ENCODE measurements around the gene ENKD1. TPM values are rescaled to one million over a fixed set of nuclear protein-coding genes. Genes with fewer than 3 reads are reported as not detected.

The ENKD1 gene
- total and polyA plus RNA-seq, 2 donors (not counting 1 experiment from before 2014, with no cell fraction given): 13.3 to 14.3 TPM

DNA sequence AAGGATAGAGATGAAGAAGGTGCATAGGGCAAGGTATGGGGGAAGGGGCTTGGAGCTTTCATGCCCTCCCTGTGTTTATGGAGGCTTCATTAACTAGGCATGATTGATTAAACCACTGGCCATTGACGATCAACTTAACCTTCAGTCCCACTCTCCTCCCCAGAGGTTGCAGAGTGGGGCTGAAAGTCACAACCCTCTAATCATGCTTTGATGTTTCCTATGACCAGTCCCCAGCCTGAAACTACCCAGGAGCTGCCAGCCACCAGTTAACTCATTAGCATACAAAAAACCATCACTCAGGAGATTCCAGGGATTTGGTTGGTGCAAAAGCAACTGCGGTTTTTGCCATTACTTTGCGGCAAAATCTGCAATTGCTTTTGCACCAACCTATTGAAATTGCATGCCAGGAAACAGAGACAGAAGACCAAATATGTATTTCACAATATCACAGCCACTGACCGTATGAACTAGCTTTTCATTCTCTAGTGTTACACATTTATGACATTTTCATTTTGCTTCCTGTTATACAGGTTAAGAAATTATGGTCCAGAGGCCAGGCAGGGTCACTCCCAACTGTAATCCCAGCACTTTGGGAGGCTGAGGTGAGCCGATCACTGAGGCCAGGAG lies 47.2 kb upstream of the ENKD1 start:
- H3K9me3 ChIP-seq (ENCODE audit: control extremely low read depth in 1 of 3, control insufficient read depth in 2 of 3, insufficient read depth in 1 of 3, low read length in 2 of 3): no peaks in the 10 kb centered on the region
- peaks cover 72% of the 10 kb centered on the region for H3K79me2 ChIP-seq (ENCODE audit: control insufficient read depth, insufficient read depth, low read length)
- H3K27me3 Mint-ChIP-seq: no peaks in the 10 kb centered on the region
- peaks cover 0 to 2% of the 10 kb centered on the region in 2 experiments for H3K36me3 ChIP-seq (replicated peaks in 1 of 2; ENCODE audit: control extremely low read depth in 1 of 2, control insufficient read depth in 1 of 2, extremely low read depth in 1 of 2, insufficient read depth in 2 of 2, low read length in 1 of 2)
- CTCF ChIA-PET: interaction anchor here (0.5 to 0.7 kb wide), 2 partner anchors 9 to 358 kb away, joined by 3 read pairs; no protein-coding TSS in a partner anchor
- no peaks in the 10 kb centered on the region for H3K9me3 Mint-ChIP-seq (ENCODE audit: insufficient read depth)
- H3K9ac ChIP-seq (ENCODE audit: low read length): no peak overlapping the region
- POLR2A ChIA-PET: no interaction called here
- 97% methylated on average over 4 of the region's 5 CpGs for WGBS (ENCODE audit: insufficient coverage)
- H3K4me2 ChIP-seq (replicated peaks; ENCODE audit: low read depth, low read length, poor library complexity, severe bottlenecking): no peak overlapping the region
- H3K4me3 ChIP-seq (ENCODE audit: control extremely low read depth in 1 of 5, extremely low read depth in 1 of 5, insufficient read depth in 1 of 5, low read depth in 2 of 5, low read length in 4 of 5): no peak overlapping the region
- no peaks in the 10 kb centered on the region for H3K27me3 ChIP-seq (replicated peaks in 1 of 4; ENCODE audit: control extremely low read depth in 1 of 4, control insufficient read depth in 3 of 4, insufficient read depth in 4 of 4, low read length in 3 of 4)
- no peak overlapping the region for H3K27ac Mint-ChIP-seq
- peaks cover 18% of the 10 kb centered on the region for H4K20me1 ChIP-seq (ENCODE audit: control insufficient read depth, insufficient read depth, low read length, poor library complexity, severe bottlenecking)
- H3K4me3 Mint-ChIP-seq: no peak overlapping the region
- no peak overlapping the region for H3K27ac ChIP-seq (ENCODE audit: low read length in 2 of 2)
- no peak for TF ChIP-seq EZH2 (IDR thresholded peaks at IDR 0.05; ENCODE audit: borderline replicate concordance, insufficient read depth, low read depth, low read length, poor library complexity, severe bottlenecking)
- TF ChIP-seq, protein P1, sequence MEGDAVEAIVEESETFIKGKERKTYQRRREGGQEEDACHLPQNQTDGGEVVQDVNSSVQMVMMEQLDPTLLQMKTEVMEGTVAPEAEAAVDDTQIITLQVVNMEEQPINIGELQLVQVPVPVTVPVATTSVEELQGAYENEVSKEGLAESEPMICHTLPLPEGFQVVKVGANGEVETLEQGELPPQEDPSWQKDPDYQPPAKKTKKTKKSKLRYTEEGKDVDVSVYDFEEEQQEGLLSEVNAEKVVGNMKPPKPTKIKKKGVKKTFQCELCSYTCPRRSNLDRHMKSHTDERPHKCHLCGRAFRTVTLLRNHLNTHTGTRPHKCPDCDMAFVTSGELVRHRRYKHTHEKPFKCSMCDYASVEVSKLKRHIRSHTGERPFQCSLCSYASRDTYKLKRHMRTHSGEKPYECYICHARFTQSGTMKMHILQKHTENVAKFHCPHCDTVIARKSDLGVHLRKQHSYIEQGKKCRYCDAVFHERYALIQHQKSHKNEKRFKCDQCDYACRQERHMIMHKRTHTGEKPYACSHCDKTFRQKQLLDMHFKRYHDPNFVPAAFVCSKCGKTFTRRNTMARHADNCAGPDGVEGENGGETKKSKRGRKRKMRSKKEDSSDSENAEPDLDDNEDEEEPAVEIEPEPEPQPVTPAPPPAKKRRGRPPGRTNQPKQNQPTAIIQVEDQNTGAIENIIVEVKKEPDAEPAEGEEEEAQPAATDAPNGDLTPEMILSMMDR (IDR thresholded peaks at IDR 0.05): no peak
- DNase-seq (no peak), ATAC-seq (ENCODE audit: low read depth) (no peak)
- H3K4me1 Mint-ChIP-seq: peaks cover 27% of the 10 kb centered on the region
- H2AFZ ChIP-seq (ENCODE audit: insufficient read depth, low read depth, low read length, poor library complexity, severe bottlenecking): no peak overlapping the region
- H3K4me1 ChIP-seq (ENCODE audit: control insufficient read depth in 2 of 2, insufficient read depth in 2 of 2, low read length in 2 of 2): peaks cover 10 to 11% of the 10 kb centered on the region in 2 donors
- intact Hi-C loops (cut with micrococcal nuclease): no loop called here

DNA sequence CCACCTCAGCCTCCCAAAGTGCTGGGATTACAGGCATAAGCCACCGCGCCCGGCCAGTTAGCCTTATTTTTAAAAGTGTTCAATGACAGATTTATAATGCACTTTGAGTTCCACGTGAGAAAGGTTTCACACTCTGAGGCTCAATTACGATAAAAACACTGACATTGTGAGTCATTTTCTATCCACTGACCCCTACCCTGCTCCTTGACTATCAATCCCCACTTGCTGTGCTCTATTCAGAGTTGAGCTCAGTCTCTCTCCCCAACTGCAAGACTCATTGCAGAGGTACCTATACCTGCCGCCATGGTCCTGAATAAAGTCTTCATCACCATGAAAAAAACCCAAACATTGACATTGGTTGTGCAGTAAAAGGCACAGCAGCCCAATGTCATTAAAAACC lies 44.1 kb upstream of the ENKD1 start:
- H3K4me3 Mint-ChIP-seq: no peak overlapping the region
- ATAC-seq (ENCODE audit: low read depth) (no peak), DNase-seq (no peak)
- Histone ChIP-seq H3K9ac (ENCODE audit: low read length) (no peak overlapping the region), H3K79me2 (ENCODE audit: control insufficient read depth, insufficient read depth, low read length) (peaks cover 54% of the 10 kb centered on the region), H4K20me1 (ENCODE audit: control insufficient read depth, insufficient read depth, low read length, poor library complexity, severe bottlenecking) (no peaks in the 10 kb centered on the region), H3K36me3 (replicated peaks in 1 of 2; ENCODE audit: control extremely low read depth in 1 of 2, control insufficient read depth in 1 of 2, extremely low read depth in 1 of 2, insufficient read depth in 2 of 2, low read length in 1 of 2) (no peaks in the 10 kb centered on the region), H2AFZ (ENCODE audit: insufficient read depth, low read depth, low read length, poor library complexity, severe bottlenecking) (no peak overlapping the region), H3K27me3 (replicated peaks in 1 of 4; ENCODE audit: control extremely low read depth in 1 of 4, control insufficient read depth in 3 of 4, insufficient read depth in 4 of 4, low read length in 3 of 4) (no peaks in the 10 kb centered on the region), H3K4me1 (ENCODE audit: control insufficient read depth in 2 of 2, insufficient read depth in 2 of 2, low read length in 2 of 2) (no peaks in the 10 kb centered on the region), H3K27ac (ENCODE audit: low read length in 2 of 2) (no peak overlapping the region), H3K4me3 (ENCODE audit: control extremely low read depth in 1 of 5, extremely low read depth in 1 of 5, insufficient read depth in 1 of 5, low read depth in 2 of 5, low read length in 4 of 5) (no peak overlapping the region), H3K4me2 (replicated peaks; ENCODE audit: low read depth, low read length, poor library complexity, severe bottlenecking) (no peak overlapping the region), H3K9me3 (ENCODE audit: control extremely low read depth in 1 of 3, control insufficient read depth in 2 of 3, insufficient read depth in 1 of 3, low read length in 2 of 3) (no peaks in the 10 kb centered on the region)
- ChIA-PET CTCF (no interaction called here), POLR2A (interaction anchor here (0.6 kb wide), 1 partner anchor 25 kb away, joined by 3 read pairs; no protein-coding TSS in a partner anchor)
- intact Hi-C loops (cut with micrococcal nuclease): no loop called here
- H3K9me3 Mint-ChIP-seq (ENCODE audit: insufficient read depth): no peaks in the 10 kb centered on the region
- peaks cover 9% of the 10 kb centered on the region for H3K4me1 Mint-ChIP-seq
- no peak overlapping the region for H3K27ac Mint-ChIP-seq
- no peaks in the 10 kb centered on the region for H3K27me3 Mint-ChIP-seq
- 92% methylated on average over 2 of the region's 6 CpGs for WGBS (ENCODE audit: insufficient coverage)
- TF ChIP-seq, protein P1 (IDR thresholded peaks at IDR 0.05): no peak
- no peak for TF ChIP-seq EZH2 (IDR thresholded peaks at IDR 0.05; ENCODE audit: borderline replicate concordance, insufficient read depth, low read depth, low read length, poor library complexity, severe bottlenecking)

Data from B cell (primary cell).